GM19193 (cell line): Measurements from ENCODE around the gene ARL8A.
A peak's percentile ranks its signal among the peaks of the same experiment; 100 is the strongest.

Source experiments
- POLR2A ChIP-seq: IDR thresholded peaks from 4 replicates; pipeline ENCODE4 v1.6.1; 2011; ENCODE audit not compliant: insufficient read depth, insufficient read length; ENCODE audit errors: extremely low read depth

The ARL8A gene

DNA sequence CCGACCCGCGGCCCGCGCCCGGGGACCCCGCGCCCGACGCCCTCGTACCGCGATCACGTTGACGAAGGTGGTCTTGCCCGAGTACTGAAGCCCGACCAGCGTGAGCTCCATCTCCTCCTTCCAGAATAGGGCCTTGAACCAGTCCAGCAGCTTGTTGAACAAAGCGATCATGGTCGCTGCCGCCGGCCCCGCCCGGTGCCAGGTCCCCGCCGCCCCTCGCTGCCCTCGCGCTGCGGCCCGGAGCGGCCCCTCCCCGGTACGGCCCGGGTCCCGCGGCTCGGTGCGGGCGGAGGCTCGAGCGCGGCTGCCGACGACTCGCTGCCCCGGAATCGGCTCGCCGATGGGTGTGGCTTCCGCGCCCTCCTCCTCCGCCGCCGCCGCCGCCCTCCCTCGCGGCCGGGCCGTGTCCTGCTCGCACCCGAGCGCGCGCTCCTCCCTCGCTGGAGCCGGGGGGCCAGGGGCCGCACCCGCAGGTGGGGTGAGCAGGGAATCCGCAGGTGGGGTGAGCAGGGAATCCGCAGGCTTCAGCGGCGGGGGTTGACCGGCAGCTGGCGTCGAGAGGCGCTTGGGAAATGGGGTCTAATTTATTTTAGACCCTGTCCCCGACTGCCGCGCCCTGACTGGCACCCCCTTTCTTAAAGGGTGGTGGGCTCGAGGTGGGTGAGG, at the start of gene ARL8A:
TSS of gene ARL8A (minus strand) at position 336 of the 666 bp plus-strand sequence. CDS start at position 171, 165 bp downstream.
- TF ChIP-seq POLR2A = peak; percentile 62

- TF ChIP-seq POLR2A = no peak
These were observed 49.8 kb upstream of the ARL8A start for GRCh38 chr1:202194328-202194648.

- no peak for TF ChIP-seq POLR2A
These were observed 49.2 kb upstream of the ARL8A start, which contains the start of gene LGR6 for GRCh38 chr1:202193614-202194327. Gene LGR6 (plus strand): TSS chr1:202193799. CDS start chr1:202193990, 191 bp downstream.

DNA sequence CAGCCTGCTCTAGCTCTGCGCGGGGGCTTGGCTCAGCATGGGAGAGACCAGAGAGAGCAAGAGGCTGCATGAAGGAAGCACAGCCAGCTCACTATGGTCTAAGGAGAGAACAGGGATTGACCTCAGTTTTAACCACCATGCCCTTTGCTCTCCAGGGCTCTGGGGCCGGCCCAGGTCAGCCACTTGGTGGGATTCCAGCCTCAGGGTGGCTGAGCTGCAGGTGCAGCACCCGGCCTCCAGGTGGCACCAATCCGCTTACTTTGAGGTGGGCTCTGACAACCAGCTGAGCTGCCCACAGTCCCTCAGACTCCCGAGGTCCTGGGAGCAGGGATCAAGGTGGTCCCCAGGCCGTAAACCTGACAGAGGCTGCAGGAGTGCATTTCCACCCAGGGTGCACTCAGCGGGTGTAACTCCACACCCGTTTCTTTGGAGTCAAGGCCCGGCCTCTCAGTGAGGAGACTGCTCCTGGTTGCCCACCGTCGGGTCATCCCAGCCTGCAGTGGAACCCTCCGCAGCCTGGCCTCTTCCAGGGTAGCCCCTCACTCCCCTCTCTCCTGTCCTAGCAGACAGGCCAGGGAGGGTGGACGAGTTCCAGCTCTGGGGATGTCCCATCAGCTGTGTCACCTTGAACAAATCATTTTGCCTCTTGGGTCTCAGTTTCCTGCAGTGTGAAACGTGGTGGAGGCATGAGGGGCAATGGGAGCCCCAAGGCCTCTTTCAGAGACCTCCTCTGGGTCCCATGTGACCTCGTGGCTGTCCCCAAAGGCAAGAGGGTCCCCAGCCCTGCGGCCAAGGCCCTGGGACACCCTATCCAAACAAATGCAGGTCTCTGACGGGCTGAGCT, 48.5 kb upstream of the ARL8A start:
- TF ChIP-seq POLR2A = no peak

DNA sequence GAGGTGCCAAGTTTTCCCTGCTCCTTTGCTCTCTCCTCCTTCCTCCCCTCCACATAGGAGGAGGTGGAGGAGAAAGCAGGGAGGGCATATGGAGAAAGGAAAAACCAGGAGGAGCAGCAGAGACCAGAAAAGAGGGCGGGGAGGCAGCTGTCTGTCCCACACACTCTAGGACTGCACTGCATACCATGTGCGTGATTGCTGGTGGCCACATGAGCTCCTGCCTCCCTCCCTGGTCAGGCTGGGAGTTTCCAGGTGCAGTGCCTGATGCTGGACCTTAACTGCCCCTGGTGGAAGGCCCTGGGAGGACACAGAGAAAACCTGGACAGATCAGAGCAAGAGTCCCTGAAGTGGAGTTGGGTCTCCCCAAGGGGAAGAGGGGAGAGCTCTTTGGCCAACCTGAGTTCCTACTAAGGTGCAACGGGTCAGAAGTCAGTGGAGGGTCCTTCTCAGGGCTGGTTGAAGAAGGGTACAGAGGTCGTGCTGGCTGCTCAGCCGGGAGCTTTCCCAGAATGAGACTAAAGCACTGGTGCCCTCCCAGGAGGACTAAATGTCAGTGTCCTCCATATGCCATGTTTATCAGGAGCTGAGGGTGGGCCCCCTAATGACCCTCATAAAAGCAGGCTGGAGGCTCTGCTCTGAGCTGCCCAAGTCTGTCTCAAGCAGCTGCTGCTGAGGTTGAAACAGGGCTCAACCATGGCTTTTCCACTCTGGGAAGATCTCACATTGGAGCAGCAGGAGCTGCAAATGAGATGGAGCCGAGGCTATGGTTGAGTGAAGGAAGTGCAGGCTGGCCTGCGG, 45.6 kb upstream of the ARL8A start:
- no peak for TF ChIP-seq POLR2A

DNA sequence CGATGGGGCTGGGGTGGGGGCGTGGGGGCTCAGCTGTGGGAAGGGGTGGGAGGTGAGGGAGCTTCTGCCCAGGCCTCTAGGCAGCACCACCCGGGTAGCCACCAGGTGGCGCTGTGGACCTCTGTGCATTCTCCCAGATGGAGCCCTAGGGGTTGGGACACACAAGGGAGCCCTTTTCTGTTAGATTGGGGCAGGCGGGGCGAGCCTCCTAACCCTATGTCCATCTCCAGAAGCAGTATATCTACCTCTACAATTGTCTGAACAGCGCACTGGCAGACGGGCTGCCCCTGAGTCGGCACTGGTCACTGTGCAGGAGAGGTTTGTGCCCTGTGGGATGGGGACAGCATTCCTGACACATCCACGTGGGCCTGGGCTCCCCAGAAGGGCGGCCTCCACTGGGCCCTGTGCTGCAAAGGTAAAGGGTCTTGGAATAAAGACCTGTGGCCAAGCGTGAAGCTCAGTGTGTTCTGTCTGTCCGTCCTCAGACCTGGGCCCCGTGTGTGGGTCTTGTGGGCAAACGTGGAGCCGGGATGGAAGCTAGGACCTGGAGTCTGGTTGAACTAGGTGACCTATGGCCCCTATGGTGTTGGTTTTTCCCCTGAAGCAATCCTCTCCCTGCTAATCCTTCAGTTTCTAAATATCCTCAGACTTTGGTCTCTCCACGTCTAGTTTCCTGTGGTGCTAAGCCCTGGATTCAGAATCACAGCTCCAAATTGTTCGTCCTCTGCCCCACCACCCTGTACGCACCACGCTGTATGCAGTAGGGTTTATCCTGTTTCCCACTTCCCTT, 44.7 kb upstream of the ARL8A start:
- TF ChIP-seq POLR2A = no peak

GRCh38 chr1:202187697-202188407, 43.3 kb upstream of the ARL8A start:
- no peak for TF ChIP-seq POLR2A

GRCh38 chr1:202187041-202187671, 42.6 kb upstream of the ARL8A start:
- no peak for TF ChIP-seq POLR2A

- TF ChIP-seq POLR2A = no peak
These were observed 41.8 kb upstream of the ARL8A start for GRCh38 chr1:202186327-202186726.

- no peak for TF ChIP-seq POLR2A
These were observed 40.4 kb upstream of the ARL8A start for GRCh38 chr1:202184750-202185460.

DNA sequence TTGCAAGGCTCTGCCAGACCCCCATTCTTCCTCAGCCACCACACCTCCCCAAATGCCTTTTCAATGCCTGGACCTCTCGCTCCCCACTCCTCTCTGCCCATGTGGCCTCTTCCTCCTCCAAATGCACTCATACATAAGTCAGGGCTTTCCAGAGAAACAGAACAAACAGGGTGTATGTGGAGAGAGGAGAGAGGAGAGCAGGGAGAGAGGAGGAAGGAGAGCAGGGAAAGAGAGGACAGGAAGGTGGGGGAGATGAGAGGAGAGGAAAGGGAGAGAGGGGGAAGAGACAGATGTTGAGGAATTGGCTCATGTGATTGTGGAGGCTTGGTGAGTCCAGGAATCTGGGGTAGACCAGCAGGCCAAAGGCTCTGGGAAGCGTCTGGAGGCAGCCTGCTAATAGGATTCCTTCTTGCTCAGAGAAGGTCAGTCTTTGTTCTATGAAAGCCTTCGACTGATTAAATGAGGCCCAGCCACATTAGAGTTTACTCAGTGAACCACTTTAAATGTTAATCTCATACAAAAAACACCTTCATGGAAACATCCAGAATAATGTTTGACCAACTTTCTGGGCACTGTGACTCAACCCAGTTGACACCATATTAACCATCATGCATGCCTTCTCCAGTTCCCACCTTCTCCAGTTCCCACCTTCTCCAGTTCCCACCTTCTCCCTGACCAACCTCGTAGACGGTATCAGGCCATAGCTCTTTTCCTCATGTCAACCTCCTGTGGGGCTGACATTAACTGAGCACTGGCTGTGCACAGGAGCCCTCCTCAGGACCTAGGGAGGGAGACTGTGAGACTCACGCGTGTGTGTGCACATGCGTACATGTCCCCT, 37.7 kb upstream of the ARL8A start:
- TF ChIP-seq POLR2A = no peak
